RPMI7951 (cell line): ENCODE results near the gene NID1. TPM values are rescaled to one million over a fixed set of nuclear protein-coding genes. Genes with fewer than 3 reads are reported as not detected.
"Not testable (repeated sequence)": the region's sequence is repeated elsewhere in the genome, so short reads cannot be mapped to it uniquely, and the experiment has no call there.

Source experiments
- DNase-seq: peaks from one replicate; pipeline ENCODE4 v3.0.0-alpha.2; 2012; ENCODE audit warnings: low read depth
- total RNA-seq: library from RNA; depleted of rRNA; stranded (reverse); fragments of >200 nt; shearing (Covaris generic); gene quantifications from 2 replicates; pipeline ENCODE4 v1.2.3, GENCODE V29; 2014

The NID1 gene
- total RNA-seq, 1 experiment from 2014 or later, result 60.2 TPM

GRCh38 chr1:236096660-236097482 is 32.0 kb upstream of the NID1 start:
- DNase-seq, result peak; percentile 75

- DNase-seq, result no peak
Measured at GRCh38 chr1:236095705-236096520, 31.0 kb upstream of the NID1 start.

- DNase-seq, result no peak
Measured at GRCh38 chr1:236092899-236093298, 28.0 kb upstream of the NID1 start.

- DNase-seq, result no peak
Measured at GRCh38 chr1:236091933-236092318, 27.0 kb upstream of the NID1 start.

GRCh38 chr1:236090741-236091147 is 25.9 kb upstream of the NID1 start:
- no peak for DNase-seq

GRCh38 chr1:236089046-236089773 is 24.3 kb upstream of the NID1 start:
- peak; percentile 59 for DNase-seq

- DNase-seq, result no peak
Measured at GRCh38 chr1:236086537-236086936, 21.6 kb upstream of the NID1 start.

GRCh38 chr1:236085545-236086159 is 20.8 kb upstream of the NID1 start:
- no peak for DNase-seq

GRCh38 chr1:236084386-236084730 is 19.5 kb upstream of the NID1 start:
- DNase-seq, result no peak

GRCh38 chr1:236083650-236084385 is 18.9 kb upstream of the NID1 start:
- no peak for DNase-seq

GRCh38 chr1:236082526-236082925 is 17.6 kb upstream of the NID1 start:
- DNase-seq, result no peak

GRCh38 chr1:236081546-236082227 is 16.8 kb upstream of the NID1 start:
- peak; percentile 67 for DNase-seq

GRCh38 chr1:236079703-236080102 is 14.8 kb upstream of the NID1 start:
- no peak for DNase-seq

- DNase-seq, result no peak
Measured at GRCh38 chr1:236078993-236079392, 14.1 kb upstream of the NID1 start.

GRCh38 chr1:236078077-236078476 is 13.2 kb upstream of the NID1 start:
- DNase-seq, result not testable (repeated sequence)

- no peak for DNase-seq
Measured at GRCh38 chr1:236075848-236076247, 11.0 kb upstream of the NID1 start.

- no peak for DNase-seq
Measured at GRCh38 chr1:236073307-236073897, 8.5 kb upstream of the NID1 start.

- DNase-seq, result no peak
Measured at GRCh38 chr1:236072001-236072400, 7.1 kb upstream of the NID1 start.

- no peak for DNase-seq
Measured at GRCh38 chr1:236070753-236071152, 5.9 kb upstream of the NID1 start.

GRCh38 chr1:236069796-236070195 is 4.9 kb upstream of the NID1 start:
- no peak for DNase-seq
